ENCODE measurements around the gene TTC33.
"Not testable (repeated sequence)": the region's sequence is repeated elsewhere in the genome, so short reads cannot be mapped to it uniquely, and the experiment has no call there.

TTC33 gene

DNA sequence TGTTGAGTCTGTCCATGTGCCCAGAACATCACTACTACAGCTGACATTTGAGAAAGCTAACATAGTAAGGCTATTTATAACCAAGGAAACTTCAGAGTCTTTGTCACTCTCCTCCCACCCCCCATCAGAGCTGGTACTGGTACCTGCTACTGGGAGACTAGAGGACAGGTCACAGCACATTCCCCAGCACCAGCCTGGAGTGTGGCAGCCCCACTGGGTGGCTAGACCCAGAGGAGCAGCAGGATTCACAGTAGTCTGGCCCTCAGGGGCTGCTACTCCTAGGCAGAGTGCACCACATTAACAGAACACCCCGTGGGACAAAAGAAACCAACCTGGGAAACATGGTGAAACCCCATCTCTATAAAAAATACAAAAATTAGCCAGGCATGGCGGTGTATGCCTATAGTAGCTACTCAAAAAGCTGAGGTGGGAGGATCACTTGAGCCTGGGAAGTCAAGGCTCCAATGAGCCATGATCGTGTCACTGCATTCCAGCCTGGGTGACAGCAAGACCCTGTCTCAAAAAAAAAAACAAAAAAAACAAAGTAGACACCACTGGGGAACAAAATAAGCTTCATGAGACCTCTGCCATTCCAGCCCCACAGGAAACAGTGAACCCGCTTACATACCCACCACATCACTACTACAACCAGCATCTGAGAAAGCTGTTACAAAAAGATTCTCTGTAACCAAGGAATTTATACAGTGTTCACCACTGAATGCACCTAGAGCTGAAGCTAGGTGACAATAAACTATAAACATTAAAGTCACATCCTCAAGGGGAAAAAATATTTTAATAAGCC lies 102.3 kb downstream of the TTC33 start:
- DNase-seq (ENCODE audit: low spot score), result no peak

DNA sequence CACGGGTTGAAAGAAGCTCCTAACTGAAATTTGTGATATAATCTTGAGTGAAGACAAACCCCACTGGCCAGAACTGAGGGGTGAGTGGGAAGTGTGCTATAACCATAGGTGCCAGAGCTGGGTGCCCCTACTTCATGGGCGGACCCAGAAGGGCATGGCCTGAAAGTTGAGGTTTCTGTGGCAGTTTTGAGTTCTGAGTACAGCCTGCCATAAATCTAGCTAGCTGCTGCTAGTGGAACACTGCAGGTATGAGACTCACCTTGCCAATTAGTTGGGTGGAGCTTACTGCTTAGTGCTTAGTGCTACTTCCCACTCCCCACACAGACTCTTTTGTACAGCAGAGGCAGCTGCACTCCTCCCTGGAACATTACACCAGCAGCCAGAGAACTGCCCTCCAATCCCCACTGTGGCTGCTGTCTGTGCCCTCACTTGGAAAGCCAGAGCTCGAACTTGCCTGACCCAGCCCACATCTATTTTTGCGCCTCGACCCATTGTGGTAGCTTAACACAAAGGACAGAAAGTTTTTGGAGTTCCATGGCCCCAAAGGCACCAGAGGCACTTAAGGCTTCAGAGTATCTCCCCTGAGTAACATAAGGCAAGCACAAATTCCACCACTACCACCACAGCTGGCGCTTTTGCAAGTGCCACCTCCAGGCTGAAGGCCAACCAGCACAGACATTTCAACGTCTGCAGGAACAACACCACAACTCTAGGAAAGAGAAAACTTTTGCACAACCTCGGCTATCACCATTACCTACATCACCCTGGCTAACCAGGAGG lies 103.1 kb downstream of the TTC33 start:
- peak; percentile 34 for DNase-seq (ENCODE audit: low spot score)

DNA sequence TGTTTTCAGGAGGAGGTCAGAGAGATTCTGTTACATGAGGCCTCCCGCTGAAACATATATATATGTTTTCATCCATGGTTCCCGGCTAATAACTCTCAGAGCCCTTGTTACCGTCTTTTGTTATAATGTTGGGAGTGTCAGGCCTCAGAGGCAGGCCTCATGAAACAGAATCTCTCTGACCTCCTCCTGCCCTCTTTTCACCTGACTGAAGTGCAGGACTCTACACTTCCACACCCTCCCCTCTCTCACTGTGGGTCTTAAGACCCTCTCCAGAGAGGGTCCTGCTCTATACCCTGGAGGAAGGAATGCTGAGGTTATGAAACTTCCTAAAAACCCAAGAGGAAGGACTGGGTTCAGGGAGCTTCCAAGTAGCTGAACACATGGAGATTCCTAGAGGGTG lies 104.6 kb downstream of the TTC33 start:
- DNase-seq (ENCODE audit: low spot score), result no peak

DNA sequence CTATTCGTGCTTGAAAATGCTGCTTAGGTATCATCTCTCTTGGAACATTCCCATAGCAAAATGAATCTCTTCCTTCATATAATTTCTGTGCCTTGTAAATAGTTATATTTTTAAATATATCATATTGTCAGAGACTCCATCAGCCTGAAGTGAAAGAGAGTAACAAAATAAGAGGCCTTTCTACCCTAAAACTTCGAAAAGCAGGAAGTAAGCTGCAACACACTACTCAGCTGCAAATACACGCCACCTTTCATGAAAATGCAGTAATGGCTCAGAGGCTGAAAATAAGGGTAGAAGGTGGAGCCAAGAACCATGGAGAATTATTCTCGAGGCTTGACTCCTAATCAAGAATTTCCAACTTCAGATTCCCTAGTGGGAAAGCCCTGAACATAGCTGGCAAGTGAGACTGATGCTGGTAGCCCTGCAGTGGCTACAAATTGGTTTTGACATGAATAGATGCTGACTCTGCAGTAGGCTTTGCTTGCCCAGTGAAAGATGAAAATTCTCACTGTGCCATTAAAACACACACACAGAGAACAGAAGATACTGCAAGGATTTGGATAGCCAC lies 106.2 kb downstream of the TTC33 start:
- DNase-seq (ENCODE audit: low spot score), result no peak

DNA sequence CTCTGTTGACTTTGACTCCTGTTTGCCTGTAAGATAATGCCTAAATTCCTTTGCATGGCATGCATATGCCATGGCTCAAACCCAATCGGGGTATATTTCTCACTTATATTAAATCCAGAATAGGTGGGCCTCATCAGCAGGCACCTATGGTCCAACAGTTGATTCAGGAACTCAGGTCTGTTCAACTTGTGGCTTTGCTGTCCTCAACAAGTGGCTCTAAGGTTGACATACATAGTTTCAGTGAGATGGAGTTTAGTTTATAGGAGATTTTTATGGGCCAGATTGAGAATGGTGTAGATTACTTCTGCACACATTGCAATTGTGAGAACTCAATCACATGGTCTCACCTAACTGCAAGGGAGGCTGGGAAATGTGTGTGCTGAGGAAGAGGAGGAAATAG lies 107.6 kb downstream of the TTC33 start:
- DNase-seq (ENCODE audit: low spot score), result no peak

DNA sequence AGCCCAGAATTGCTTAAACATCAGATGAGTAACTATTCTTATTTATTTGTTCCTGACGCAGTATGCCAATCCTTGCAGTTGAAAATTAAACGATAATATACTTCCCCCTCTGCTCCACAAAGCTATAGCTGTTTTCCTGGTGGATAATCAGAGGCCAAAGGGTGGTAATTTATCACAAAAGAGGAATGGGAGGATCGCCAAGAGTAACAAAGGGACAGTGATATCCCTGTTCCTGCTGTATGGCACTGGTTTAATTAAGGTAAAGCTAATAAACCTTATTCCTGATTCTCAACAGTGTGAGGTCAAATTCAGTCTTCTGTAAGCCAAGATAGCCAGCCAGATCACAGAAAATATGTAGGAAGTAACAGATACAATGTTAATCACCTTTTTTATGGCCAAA lies 109.5 kb downstream of the TTC33 start:
- DNase-seq (ENCODE audit: low spot score), result no peak

DNA sequence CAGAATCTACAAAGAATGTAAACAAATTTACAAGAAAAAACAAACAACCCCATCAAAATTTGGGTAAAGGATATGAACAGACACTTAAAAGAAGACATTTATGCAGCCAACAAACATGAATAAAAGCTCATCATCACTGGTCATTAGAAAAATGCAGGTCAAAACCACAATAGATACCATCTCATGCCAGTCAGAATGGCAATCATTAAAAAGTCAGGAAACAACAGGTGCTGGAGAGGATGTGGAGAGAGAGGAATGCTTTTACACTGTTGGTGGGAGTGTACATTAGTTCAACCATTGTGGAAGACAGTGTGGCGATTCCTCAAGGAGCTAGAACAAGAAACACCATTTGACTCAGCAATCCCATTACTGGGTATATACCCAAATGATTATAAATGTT lies 116.2 kb downstream of the TTC33 start:
- DNase-seq (ENCODE audit: low spot score), result not testable (repeated sequence)

DNA sequence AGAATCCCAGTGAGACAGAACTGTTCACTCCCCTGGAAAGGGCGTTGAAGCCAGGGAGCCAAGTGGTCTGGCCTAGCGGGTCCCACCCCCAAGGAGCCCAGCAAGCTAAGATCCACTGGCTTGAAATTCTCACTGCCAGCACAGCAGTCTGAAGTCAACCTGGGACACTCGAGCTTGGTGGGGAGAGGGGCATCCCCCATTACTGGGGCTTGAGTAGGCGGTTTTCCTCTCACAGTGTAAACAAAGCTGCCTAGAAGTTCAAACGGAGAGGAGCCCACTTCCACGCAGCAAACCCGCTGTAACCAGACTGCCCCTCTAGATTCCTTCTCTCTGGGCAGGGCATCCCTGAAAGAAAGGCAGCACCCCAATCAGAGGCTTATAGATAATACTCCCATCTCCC lies 121.2 kb downstream of the TTC33 start:
- no peak for DNase-seq (ENCODE audit: low spot score)

DNA sequence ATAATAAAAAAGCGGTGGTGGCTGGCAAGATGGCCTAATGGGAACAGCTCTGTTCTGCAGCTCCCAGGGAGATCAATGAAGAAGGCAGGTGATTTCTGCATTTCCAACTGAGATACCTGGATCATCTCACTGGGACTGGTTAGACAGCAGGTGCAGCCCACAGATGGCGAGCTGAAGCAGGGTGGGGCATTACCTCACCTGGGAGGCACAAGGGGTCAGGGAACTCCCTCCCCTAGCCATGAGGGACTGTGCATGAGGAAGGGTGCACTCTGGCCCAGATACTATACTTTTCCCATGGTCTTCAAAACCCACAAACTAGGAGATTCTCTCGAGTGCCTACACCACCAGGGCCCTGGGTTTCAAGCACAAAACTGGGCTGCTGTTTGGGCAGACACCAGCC lies 121.6 kb downstream of the TTC33 start:
- DNase-seq (ENCODE audit: low spot score), result no peak

DNA sequence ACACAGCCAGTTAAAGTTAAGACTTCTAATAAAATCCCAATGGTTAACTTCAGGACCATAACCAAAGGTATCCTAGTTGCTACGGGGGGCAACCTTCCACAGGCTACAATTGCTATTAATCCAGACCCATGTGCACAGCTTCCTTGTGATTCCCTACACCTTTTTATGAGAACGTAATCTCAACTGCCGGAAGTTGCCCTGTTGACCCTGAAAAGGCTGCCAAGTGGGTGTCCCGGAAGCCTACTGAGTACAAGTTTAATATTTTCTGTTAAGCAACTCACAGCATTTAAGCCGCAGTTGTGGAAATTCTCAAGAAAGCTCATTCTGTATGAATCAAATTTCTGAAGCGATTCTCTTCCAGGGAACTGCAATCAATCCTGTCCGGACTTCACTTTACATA lies 124.5 kb downstream of the TTC33 start:
- no peak for DNase-seq (ENCODE audit: low spot score)

DNA sequence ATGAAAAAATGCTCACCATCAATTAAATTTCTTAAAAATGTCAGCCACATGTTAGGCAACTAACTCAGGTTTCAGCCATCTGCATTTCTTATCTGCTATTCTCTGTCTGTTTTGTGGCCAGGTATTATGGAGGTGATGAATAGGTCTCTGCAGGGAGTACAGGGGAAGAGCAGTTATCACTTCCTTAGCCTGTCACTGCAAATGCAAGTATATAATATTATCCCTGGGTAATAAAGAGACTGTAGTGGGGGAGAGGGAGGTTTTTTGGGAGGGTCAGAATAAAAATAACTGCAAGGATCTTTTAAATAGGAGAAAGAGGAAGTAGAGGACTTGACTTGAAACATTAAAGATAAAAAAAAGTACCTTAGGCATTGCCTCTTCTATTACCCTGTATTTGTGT lies 125.6 kb downstream of the TTC33 start:
- no peak for DNase-seq (ENCODE audit: low spot score)

DNA sequence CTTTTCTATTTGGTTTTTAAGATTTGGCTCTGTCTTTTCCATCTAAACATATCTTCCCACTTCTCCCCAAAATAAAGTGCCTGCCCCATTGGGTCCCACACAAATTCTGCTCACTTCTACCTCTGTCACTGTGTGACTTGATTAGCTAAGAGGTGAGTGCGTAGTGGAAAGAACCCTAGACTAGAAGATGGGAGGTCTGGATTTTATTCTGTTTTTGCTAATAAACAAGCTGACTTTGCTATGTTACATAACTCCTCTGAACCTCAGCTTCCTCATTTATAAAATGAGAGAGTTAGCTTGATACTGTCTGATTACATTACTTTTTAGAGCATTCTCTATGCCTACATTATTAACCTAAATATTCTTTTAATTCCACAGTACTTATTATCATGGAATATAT lies 127.4 kb downstream of the TTC33 start:
- DNase-seq (ENCODE audit: low spot score), result no peak

DNA sequence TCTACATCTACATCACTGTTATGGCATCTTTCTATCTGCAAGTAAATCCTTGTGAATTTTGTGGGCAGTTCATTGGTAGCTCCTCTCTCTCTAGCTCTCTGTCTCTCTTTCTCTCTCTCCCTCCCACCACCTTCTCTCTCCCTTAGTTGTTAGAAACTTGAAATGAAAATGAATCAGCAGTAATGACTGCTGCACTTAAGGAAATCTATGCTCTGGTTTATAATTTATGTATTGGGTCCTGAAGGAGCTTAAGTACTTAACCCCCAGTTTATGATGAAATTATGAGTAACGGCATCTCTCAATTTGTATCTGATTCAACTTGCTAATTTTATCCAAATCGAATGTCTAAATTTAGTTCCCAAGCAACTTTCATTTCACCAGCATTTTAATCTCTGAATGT lies 128.1 kb downstream of the TTC33 start:
- DNase-seq (ENCODE audit: low spot score), result no peak

DNA sequence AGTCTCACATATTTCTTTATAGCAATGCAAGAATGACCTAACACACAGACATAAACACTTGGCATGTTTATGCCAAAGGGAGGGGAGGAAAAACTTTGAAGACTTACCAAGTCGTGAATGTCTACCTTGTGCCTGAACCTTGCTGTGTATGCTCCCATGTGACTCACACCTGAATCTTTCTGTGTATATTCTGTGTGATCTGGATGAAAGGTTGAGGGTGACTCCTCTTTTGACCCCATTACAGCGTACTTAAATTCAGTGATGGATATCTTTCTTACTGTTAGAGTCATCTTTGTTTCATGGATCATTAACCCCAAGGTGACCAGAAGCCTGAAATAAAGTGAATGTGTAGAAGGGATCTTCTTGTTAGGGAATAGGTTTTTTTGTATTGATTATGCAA lies 129.0 kb downstream of the TTC33 start:
- DNase-seq (ENCODE audit: low spot score), result no peak

DNA sequence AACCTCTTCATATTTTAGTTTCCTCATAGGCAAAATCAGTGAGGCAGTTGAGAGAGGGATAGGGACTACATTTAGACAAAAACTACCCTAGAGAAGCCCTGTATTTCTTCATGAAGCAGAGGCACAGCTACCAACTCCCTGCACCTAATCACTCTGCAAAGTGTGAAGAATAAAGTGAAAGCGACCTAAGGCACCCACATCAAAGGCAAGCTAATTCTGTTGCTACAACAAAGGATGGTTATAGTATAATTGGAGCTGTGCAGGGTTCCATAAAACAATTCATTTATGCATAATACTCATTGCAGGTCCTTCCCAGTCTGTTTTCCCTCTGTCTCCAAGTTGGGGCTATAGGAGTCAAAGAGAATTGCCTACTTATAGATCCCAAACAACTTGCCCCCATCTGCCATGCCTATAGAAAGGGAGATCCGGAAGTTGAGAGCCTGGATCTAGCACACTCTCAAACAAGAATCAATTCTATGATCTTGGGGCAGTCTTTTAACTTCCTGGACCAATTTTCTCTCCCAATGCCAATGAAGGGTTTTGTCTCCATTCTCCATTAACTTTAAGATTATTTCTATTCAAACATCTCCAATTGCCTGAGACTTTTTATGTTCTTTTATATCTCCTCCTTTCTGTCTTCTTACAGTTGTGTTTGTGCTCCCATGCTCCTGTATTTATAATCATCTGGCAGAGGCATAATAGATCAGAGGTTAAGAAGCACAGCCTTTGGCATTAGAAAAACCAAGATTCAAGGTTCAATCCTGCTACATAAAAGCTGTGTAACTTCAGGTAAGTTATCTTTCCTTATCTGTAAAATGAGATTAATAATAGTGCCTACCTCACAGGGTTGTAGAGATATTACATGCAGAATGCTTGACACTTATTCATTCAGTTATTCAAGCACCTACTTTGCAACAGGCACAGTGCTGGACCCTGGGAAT lies 132.0 kb downstream of the TTC33 start:
- DNase-seq (ENCODE audit: low spot score), result peak; percentile 64

DNA sequence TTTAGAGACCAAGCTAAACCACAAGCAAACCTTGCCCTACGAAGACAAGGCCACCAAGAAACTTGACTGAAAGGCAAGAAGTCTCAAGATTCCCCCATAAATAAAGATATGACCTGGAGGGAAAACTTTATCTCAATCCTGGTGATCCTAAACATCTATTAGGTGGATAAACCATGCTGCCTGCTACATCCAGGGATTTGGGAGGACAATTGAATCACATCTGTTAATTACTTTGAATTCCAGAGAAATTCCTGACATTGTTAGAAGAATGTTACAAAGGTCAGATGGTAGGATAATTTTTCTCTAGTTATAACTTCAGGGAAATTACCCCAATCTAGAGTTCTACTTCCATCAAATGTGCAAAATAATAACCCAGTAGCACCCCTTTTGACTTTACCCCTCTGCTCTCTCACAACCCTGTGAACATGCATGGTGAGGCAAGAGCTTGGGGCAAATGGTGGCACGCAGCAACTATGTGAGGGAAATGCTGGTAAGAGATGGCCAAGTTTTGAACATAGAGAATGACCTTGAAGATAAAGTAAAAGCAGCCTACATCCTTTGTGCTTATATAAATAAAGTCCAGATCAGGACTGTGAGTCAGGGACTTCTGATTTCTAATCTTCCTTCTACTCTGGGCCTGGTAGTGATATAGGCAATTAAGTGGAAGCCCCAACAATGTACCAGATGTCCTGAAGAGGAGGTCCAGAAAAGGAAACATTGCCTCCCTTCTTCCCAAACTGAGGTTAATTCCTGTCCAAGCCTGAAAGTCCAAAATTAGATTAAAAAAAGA lies 133.1 kb downstream of the TTC33 start:
- no peak for DNase-seq (ENCODE audit: low spot score)

DNA sequence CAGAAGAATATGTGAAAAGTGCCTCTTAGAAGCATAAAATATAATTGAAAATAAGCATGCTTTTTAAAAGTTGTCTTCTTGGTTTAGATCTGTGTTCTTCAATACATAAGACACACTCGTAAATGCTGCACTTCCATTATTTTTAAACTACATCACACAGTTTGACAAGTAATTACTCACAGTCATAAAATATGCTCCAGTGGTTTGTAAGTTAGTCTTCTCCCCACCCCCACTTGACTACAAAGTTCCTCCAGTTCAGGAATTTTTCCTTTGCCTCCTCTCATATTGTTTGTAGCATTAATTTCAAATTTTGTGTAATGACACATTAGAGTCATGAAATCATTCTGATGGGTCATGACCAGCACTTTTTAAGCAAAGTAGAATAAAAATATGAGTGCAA lies 136.3 kb downstream of the TTC33 start:
- DNase-seq (ENCODE audit: low spot score), result no peak

DNA sequence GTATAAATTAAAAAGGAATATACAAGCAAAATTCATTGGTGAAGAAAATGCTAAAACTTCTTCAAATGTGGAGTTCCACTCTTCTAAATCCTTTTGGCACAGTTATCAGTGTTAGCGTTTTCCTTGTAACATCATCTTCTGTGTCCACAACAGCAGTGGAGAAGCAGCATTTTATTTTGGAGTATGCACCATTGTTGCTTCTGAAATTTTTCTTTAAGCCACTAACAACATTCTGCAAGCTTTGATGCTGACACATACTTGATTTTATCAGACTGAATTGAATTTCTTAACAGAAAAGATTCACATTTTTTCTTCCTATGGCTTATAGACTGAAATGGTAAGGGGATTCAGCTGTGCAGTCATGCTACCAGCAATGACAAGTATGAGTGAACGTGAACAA lies 136.8 kb downstream of the TTC33 start:
- no peak for DNase-seq (ENCODE audit: low spot score)

DNA sequence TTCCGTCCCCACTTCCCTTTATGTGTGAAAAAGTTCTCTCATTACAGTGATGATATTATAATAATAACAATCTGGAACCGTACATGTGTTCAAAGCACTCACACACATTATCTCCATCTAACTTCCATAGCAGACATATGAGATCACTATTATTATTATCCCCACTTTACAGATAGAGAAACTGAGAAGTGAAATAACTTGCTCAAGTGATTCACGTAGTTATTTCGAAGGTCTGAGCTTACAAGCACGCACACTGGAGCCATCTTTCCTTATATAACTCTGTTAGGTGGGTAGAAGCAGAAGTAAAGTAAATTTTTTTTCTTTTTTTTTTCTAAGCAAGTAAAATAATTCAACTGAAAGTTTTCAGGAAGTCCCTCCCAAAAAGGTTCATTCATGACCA lies 139.0 kb downstream of the TTC33 start:
- DNase-seq (ENCODE audit: low spot score), result no peak

DNA sequence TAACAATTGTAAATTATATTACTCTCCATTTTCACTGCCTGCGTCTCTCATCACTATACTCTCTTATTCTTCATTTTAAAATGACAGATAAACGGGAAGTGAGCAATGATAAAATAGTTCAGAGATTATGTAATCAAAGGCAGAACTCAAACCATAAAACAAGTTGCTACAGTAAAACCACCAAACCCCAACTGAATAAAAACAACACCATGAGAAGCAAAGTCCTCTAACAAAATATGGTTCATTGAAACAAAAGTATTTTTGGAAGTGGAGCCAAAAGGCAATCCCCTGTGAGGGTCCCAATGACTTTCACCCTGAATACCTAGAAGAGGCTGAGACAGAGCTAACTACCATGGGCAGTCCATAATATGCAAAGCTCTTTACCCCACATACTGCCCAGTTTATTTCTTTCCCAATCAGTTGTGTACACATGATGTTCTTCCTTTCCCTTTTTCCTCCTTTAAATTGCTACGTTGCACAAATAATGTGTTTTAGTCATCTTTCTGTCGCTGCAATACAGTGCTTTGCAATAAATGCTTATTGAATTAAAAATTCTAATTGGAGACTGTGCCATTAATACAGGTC lies 140.1 kb downstream of the TTC33 start:
- DNase-seq (ENCODE audit: low spot score), result no peak
